Neural crest cell (in vitro differentiated cells): Measurements from ENCODE around the gene C1QL2. TPM values are rescaled to one million over a fixed set of nuclear protein-coding genes. Genes with fewer than 3 reads are reported as not detected.

Experiments
- DNase-seq: peaks from one replicate; pipeline ENCODE4 v3.0.0; 2021; ENCODE audit warnings: low read depth, mixed read lengths, low spot score
- H3K27ac Mint-ChIP-seq: one replicate; pipeline ENCODE4 v1.8.0; 2021; ENCODE audit warnings: mild to moderate bottlenecking, mixed read lengths; ENCODE audit not compliant: unreplicated experiment
- H3K27me3 Mint-ChIP-seq: 2 replicates; pipeline ENCODE4 v1.8.0; 2021; ENCODE audit warnings: low read depth, mild to moderate bottlenecking, mixed read lengths
- H3K36me3 Mint-ChIP-seq: 2 replicates; pipeline ENCODE4 v1.8.0; 2021; ENCODE audit warnings: low read depth, mild to moderate bottlenecking, mixed read lengths
- H3K4me1 Mint-ChIP-seq: 2 replicates; pipeline ENCODE4 v1.8.0; 2021; ENCODE audit warnings: mixed read lengths
- H3K4me3 Mint-ChIP-seq: one replicate; pipeline ENCODE4 v1.8.0; 2021; ENCODE audit warnings: mild to moderate bottlenecking, mixed read lengths
- H3K9me3 Mint-ChIP-seq: 2 replicates; pipeline ENCODE4 v1.8.0; 2021; ENCODE audit warnings: mixed read lengths
- CTCF ChIP-seq: fragments of 200-600 bp; sonication (generic); conservative IDR thresholded peaks from 2 replicates; pipeline ENCODE4 v1.5.0; 2021; ENCODE audit warnings: antibody characterized with exemption, mild to moderate bottlenecking
- total RNA-seq: library from RNA; stranded (reverse); gene quantifications from 2 replicates; pipeline ENCODE4 v1.2.1, GENCODE V29; 2021

Gene C1QL2
- total RNA-seq, 1 donor from 2014 or later, result not detected

DNA sequence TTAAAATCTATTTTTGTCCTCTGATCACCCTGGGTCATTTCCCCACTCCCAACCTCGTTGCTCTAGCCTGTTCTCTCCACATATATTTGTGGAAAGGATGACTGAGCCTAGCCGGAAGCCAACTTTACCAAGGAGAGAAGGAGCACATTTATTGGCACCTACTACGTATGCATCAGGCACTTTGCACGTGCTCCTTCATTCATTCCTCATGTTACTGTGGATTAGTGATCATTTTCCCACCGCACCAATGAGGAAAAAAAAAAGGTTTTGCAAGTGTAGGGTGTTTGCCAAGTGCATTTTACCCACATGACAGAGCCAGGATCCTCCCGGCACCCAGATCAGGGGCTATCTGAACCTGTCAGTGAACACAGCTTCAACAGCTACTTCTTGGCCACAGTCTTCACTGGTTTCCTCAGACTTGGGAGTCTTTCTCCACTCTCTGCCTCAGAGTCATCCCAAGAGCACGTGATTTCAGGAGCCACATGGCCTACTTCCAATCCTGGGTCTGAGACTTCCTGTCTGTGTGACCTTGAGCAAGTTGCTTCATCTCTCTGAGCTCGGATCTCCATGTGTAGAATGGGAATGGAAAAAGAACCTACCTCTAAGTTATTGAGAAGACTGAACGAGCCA lies 1.9 kb upstream of the C1QL2 start:
- H3K27me3 Mint-ChIP-seq, result peaks cover 89% of the 10 kb centered on the region

DNA sequence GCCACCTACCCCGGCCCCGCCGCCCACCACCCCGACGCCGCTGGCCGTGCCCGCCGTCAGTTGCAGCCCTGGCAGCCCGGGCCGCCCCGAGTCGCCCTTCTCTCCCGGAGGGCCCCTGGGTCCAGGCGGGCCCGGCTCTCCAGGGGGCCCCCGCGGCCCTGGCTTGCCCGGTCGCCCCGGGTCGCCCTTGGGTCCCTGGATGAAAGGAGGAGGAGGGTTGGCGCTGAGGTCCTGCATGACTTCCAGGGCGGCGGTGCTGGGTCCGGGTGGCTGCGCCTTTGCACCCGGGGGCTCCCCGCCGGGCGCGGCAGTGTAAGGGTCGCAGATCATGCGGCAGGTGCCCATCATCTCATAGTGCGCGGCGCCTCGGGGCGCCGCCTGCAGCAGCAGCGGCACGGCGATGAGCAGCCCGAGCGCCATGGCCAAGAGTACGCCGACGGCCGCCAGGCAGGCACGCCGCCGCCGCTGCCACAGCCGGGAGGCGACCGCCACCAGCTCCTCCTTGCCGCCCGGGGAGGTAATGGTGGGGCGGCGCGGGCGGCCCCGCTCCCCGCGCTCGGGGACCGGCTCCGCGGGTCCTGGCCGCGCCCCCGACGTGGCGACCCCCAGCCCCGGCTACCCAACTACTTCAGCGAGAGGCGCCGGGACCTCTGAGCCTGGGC lies 570 bp downstream of the C1QL2 start:
- Mint-ChIP-seq H3K4me1 (no peaks in the 10 kb centered on the region), H3K27me3 (peaks cover 90% of the 10 kb centered on the region), H3K36me3 (no peaks in the 10 kb centered on the region), H3K27ac (no peak overlapping the region), H3K4me3 (no peak overlapping the region), H3K9me3 (no peaks in the 10 kb centered on the region)
- DNase-seq, result no peak
- no peak for TF ChIP-seq CTCF

More for the DNA sequence above, 1.9 kb upstream of the C1QL2 start:
- no peak for DNase-seq
- Mint-ChIP-seq H3K4me3 (no peak overlapping the region), H3K9me3 (no peaks in the 10 kb centered on the region), H3K4me1 (no peaks in the 10 kb centered on the region), H3K27ac (no peak overlapping the region), H3K36me3 (no peaks in the 10 kb centered on the region)
- TF ChIP-seq CTCF, result no peak

DNA sequence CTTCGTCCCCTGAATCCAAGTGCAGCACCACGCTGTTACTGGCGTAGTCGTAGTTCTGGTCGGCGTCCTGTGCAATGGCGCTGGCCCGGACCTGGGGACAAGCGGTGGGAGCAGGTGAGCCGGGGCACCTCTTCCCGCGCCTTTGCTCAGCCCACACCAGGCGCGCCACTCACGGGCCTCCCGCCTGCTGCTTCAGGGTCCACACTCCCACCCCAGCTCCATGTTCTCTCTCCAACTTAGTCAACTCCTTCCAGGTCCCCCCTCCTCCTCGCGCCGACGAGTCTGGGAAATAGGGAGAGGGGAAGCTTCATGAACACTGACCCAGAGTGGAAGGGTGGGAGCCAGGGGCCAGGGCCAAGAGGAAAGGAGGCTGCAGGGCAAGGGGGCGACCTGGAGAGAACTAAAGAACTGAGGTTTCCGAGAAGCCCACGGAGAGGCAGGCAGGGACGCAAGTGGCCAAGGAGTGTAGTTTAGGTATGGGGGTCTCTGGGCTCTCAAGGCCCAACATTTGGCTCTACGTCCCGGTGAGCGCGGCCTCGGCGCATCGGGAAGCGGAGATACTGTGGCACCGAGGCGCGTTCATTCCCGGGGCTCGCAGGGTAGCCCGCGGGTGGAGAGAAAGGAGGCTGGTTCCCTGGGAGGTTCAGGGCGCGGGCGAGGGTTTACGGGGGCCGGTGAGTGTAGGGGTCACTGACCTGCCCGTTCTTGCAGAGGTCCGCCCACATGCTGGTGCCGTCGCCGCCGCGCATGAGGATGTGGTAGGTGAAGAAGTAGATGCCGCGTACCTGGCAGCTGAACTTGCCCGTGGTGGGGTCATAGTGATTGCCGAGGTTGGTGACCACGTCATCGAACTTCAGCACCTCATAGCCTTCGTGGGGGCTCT lies 1.4 kb downstream of the C1QL2 start:
- Mint-ChIP-seq H3K9me3 (no peaks in the 10 kb centered on the region), H3K27ac (no peak overlapping the region), H3K27me3 (peaks cover 90% of the 10 kb centered on the region), H3K4me1 (no peaks in the 10 kb centered on the region), H3K36me3 (no peaks in the 10 kb centered on the region), H3K4me3 (peak overlapping the region; percentile 44)
- TF ChIP-seq CTCF, result no peak
- no peak for DNase-seq

DNA sequence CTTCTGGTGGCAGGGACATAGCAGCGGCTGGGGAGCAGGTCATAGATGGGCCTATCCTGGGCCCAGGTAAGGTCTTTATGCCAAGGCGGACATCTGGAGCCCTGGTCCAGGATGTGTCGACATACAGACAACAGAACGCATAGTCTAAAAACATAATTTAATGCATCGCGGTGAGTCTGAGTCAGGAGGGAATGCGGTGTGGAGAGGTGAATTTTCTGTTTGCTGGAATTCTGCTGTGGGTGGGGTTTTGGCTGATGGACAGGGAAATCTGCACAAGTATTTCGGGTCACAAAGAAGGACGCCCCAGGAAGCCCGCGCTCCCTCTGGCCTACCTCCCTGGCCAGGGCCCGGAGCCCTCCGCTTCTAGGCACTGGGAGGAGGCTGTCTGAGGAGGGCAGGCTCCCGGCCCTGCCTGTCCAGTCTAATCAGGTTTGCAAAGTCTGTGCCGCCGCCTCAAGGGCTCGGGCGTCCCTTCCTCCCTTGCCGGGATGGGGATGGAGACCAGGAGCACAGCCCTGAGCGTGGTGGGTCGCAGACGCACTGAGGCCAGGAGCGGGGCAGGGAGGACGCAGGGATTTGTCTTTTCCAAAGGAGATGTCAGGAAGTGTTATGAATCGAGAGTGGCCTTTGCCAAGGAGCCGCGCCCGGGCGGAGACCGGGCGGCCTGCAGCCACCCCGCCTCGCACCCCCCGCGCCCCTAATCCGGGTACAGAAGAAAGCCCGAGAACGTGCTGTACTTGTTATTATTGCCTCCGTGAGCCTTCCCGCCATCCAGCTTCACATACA lies 2.3 kb downstream of the C1QL2 start:
- no peaks in the 10 kb centered on the region for H3K36me3 Mint-ChIP-seq
- H3K4me1 Mint-ChIP-seq, result no peaks in the 10 kb centered on the region
- no peak for DNase-seq
- H3K9me3 Mint-ChIP-seq, result no peaks in the 10 kb centered on the region
- H3K27ac Mint-ChIP-seq, result no peak overlapping the region
- H3K27me3 Mint-ChIP-seq, result peaks cover 92% of the 10 kb centered on the region
- no peak for TF ChIP-seq CTCF
- no peak overlapping the region for H3K4me3 Mint-ChIP-seq

GRCh38 chr2:119155633-119156032 lies 2.9 kb downstream of the C1QL2 start:
- no peak for DNase-seq
- Mint-ChIP-seq H3K4me3 (peak overlapping the region; percentile 49), H3K27me3 (peaks cover 92% of the 10 kb centered on the region), H3K4me1 (no peaks in the 10 kb centered on the region), H3K9me3 (no peaks in the 10 kb centered on the region), H3K27ac (no peak overlapping the region), H3K36me3 (no peaks in the 10 kb centered on the region)
- no peak for TF ChIP-seq CTCF
